NCI-H2171 (cell line): Measurements from ENCODE around the gene LRRC3B.
"Not testable (repeated sequence)": the region's sequence is repeated elsewhere in the genome, so short reads cannot be mapped to it uniquely, and the experiment has no call there.

ENCODE experiments used
- DNase-seq: peaks from one replicate; lab custom pipeline; 2025; lab: John Stamatoyannopoulos, UW

Gene LRRC3B, protein sequence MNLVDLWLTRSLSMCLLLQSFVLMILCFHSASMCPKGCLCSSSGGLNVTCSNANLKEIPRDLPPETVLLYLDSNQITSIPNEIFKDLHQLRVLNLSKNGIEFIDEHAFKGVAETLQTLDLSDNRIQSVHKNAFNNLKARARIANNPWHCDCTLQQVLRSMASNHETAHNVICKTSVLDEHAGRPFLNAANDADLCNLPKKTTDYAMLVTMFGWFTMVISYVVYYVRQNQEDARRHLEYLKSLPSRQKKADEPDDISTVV

DNA sequence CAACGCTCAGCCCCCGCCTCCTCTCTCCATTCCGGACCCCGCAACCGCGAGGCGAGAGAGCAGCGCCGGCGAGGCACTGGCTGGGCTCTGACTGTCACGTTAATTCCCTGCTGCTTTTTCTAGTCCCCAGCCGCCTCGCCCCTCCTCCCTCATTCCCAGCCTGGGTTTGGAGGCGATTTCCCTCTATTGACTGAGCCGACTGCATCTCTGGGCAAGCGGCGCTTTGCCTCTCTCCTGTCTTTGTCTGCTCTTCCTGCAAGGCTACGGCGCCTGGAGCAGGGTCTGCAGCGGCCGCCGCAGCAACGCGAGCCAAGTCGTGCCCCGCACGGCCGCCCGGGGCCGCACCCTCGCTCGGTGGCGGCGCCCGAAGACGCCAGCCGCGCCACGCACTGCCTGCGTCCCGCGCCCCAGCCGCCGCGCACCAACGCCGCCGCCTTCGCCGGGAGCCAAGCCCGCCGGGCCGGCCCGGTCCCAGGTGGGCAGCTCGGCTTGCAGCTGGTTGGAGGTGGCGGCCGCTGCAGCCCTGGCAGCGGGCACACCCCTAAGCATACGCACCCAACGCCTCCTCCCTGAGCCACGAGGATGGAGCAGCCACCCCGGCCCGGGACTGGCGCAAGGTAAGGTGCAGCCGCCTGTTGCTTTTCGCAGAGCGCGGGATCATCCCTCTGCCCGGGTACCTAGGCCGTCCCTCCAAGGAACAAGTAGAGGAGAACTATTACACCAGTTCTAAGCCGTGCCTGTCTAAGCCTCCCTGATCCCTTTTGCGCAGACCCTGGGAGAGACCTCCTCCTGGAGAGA is at the start of gene LRRC3B:
Gene LRRC3B (plus strand): TSS at position 152 of the 798 bp plus-strand sequence. CDS start 86,901 bp downstream, outside the sequence.
- no peak for DNase-seq

DNA sequence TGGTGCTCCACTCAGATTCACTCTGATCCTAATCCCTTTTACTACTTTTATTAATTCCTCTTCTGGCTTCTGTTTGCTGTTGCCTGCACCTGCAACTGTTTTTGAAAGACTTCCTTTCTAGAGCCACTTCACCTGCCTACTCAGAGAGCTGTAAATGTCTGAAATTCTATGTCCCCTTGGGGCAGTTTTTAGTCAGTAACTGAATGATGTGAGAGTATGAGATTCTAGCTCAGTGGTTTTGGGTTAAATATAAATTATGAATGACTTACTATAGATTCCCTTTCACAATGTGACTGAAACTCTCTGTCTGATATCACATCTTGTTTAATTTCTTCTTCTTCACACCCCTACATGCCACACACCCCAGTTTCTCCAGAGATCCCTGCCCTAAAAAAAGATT is 47.8 kb upstream of the LRRC3B start:
- DNase-seq, result no peak

DNA sequence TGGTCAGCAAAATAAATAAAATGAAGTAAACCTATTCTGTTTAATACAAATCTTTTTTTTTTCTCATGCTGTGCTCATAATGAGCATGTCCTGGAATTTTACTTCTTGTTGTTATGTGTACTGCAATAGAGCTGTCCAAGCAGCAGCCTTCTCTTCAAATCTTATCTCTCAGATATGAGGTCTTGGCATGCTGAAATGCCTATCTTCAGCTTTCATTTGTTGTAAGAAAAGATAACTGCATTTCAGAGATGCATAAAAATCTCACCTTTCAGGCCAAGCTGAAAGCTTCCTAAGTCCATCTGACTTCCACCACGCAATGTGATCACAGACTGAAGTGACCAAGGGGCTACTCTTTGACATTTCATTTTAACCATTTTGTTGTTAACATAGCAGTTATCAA is 43.5 kb upstream of the LRRC3B start:
- no peak for DNase-seq

DNA sequence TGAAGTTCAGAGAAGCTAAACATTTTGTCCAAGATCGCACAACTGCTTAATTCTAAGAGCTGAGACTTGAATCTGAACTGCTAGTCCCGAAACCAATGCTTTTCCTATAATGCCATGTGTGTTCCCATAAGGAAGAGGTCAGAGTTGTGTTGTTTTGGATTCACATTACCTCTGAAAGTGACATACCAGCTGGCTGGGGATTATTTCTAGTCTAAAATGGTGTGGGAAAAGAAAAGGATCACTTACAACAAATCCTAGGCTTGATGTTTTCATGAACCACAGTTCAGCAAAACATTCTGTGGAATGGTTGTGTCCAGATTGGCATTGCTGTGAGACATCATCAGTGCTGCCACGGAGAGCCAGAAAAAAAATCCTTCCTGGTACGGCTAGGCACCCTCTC is 35.0 kb upstream of the LRRC3B start:
- no peak for DNase-seq

DNA sequence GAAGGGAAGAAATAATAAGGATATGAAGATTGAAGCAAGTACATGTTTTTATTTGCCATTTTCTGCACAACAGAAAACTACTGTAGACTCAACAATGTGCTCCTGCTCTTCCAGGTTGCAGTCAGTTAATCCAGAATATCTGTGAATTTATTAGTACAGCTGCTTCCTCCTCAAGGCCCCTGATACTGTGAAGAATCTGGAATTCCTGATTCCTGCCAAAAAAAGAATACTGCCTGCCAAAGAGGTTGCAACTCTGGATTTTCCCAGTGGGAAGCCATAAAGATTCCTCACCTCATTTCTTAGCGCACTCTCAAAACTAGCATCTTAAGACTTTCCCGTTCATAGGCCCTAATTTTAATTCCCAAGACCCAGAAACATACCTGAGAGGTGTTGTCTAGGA is 33.6 kb upstream of the LRRC3B start:
- no peak for DNase-seq

DNA sequence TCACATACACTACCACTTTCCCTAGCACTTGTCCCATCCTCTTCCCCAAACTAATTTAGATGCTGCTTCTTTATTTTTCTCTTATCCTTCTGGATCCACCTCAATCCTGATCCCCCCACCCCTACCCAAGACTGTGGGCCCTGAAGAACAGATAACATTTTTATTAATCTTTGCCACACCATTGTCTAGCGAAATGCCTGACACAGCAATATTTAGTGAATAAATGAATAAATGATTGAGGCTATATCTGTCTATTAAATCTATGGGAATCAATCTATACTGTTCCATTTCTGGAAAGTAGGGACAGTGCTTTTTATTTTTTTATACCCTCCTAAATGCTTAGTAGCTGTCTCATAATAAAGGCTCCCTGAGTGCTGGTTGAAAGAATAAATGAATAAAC is 32.9 kb upstream of the LRRC3B start:
- no peak for DNase-seq

DNA sequence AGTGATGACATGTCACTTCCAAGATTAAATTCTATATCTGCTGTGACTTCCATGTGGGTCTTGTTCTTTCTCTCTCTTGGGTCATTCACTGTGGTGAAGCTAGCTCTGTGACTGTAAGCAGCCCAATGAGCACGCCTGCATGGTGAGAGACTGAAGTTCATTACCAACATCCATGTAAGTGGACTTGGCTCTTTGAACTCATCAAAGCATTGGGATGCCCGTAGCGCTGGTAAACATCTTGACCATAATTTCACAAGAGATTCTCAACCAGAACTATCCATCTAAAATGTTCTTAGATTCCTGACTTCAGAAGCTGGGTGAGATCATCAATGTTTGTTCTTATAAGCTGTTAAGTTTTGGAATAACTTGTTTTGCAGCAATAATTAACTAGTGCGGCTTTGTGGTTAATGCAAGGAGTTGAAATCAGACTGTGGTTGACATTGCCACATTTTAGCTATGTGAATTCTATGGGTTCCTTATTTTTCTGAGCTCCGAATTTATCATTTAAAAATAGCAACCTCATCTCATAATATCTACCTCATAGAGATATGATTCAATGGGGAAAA is 31.6 kb upstream of the LRRC3B start:
- DNase-seq, result no peak

DNA sequence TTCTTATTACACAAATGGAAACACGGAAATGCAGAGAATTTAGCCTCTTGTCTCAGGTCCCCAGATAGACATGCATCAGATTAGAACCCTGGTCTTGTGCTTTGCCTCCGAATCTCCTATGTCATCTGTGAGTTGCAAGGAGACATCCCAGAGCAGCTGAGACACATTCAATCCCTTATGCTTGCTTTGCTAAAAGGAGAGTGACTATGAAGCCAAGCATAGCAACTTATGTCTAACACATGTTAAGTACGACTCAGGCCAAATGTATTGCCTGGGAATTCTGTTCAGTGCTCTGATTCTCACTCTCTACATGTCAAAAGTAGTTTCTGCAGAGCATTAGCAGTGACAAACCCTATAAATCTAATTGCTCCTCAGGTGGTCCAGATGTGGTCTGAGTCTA is 30.6 kb upstream of the LRRC3B start:
- no peak for DNase-seq

DNA sequence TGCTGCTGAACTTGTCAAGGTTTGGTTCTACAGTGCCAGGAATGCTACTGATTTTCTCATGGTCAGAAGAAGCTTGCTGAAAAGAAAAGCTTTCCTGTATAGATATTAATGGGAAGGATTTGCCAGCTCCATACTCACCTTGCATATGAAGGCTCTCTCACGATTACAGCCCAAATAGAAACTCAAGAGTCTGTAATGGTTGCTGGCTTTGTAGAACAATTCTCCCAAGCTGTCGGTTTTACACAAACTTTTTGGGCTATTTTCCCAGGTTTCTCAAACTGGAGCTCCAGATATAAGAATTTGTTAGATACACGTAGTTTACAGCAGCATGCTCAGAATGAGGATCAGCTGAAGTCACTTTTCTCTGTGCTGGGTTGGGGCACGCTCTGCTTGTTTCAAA is 30.1 kb upstream of the LRRC3B start:
- no peak for DNase-seq

DNA sequence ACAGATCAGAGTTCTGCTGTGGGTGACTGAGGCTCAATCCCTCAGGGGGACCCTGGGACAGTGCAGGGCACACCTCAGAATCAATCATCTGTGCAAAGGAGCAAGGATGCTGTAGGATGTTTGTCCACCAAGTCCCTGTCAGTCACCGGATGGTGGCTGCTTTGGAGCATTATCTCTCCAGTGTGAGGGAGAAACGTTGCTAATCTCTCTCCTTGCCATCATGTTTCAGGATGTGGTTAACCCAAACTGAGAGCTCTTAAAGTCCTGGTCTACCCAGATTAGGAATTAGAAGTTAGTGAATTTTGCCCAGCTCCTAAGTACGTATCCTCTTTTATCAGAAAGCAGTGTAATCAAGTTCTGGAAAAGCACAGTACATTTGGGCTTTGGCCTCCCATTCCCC is 26.2 kb upstream of the LRRC3B start:
- no peak for DNase-seq

DNA sequence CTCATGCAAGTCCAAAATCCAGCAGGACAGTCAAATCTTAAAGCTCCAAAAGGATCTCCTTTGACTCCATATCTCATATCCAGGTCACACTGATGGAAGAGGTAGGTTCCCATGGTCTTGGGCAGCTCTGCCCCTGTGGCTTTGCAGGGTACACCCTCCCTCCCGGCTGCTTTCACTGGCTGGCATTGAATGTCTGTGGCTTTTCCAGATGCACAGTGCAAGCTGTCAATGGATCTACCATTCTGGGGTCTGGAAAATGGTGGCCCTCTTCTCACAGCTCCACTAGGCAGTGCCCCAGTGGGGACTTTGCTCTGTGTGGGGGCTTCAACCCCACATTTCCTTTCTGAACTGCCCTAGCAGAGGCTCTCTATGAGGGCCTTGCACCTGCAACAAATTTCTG is 19.3 kb upstream of the LRRC3B start:
- DNase-seq, result not testable (repeated sequence)

DNA sequence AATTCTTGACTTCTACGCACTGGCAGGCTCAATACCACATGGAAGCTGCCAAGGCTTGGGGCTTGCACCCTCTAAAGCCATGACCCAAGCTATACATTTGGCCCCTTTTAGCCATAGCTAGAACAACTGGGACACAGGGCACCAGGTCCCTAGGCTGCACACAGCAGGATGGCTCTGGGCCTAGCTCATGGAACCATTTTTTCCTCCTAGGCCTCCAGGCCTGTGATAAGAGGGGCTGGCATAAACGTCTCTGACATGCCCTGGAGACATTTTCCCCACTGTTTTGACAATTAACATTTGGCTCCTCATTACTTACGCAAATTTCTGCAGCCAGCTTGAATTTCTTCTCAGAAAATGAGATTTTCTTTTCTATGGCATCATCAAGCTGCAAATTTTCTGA is 18.8 kb upstream of the LRRC3B start:
- DNase-seq, result not testable (repeated sequence)

DNA sequence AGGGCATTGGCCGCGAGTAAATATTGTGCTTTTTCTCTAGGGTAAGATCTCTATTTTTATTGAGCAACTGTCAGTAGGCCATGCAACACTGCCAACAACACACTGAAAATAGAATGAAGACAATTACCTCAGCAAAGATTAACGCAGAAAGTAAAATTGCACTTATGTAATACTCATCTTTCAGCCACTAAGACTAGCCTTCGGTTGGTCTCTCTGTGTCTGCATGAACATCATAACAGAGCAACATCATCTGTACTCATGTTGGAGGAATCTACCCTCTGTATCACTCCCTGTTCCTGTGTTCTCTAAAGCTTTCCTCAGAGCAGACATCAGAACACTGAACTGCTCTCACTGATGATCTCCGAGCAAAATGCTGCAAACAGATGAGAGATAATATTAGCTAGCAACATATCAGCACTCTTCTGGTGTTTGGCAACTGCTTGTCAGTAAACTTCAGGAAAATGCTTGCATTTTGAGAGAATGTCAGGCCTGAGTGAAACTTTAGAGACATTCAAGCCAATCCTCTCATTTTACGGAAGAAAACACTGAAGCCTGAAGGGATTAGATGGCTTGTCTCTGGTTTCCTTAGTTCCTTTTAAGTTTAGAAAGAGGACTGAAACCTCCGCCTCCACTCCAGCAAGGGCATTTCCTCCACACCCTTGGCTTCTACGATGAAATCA is 8.4 kb upstream of the LRRC3B start:
- no peak for DNase-seq

DNA sequence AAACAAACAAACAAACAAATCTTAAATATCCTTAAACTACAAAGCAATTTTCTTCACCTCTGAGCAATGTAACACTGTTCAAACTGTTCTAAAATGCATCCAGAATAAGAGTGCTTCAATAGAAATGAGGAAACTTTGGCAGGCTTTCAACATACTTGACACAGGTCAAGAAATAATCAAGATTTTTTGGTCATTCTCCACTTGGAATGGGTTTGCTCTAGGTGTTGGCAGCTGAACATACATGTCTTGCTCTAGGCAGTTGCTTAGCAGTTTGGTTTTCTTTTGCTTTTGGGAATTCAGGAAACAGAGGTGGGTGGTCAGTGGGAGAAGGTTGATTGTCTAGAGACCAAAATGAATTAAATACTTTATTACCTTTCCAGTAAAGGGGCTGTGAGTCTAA is 1.4 kb upstream of the LRRC3B start:
- DNase-seq, result no peak

DNA sequence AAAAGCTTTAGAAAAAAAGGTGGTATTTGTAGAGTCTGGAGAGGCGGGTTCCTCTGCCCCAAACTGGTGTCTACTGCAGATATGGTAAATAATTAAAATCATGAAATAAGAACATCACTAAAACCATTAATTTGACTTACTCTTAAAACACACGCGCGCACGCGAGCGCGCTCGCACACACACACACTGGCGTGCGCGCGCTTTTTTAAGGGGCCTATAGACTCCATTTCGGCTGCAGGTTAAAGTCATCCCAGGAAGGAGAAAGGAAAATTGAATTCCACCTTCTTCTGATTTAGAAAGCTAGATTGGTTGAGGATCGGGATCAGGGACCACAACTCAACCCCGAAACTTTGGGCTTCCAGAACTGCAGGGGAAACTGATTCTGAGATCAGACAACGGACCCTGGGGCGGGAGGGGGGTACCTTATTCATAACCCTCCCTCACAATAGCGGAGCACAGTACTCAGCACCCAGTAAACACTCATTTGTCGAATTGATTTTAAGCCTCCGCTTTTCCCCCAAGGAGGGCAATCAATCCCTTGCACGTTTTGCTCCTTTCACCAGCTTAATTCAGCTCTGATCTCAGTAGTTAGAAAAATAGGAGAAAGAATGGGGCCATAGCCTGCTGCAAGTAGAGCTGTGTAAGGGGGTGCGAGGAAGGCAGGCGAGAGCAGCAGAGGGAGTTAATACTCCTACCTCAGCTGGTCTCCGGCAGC is 509 bp upstream of the LRRC3B start:
- no peak for DNase-seq

DNA sequence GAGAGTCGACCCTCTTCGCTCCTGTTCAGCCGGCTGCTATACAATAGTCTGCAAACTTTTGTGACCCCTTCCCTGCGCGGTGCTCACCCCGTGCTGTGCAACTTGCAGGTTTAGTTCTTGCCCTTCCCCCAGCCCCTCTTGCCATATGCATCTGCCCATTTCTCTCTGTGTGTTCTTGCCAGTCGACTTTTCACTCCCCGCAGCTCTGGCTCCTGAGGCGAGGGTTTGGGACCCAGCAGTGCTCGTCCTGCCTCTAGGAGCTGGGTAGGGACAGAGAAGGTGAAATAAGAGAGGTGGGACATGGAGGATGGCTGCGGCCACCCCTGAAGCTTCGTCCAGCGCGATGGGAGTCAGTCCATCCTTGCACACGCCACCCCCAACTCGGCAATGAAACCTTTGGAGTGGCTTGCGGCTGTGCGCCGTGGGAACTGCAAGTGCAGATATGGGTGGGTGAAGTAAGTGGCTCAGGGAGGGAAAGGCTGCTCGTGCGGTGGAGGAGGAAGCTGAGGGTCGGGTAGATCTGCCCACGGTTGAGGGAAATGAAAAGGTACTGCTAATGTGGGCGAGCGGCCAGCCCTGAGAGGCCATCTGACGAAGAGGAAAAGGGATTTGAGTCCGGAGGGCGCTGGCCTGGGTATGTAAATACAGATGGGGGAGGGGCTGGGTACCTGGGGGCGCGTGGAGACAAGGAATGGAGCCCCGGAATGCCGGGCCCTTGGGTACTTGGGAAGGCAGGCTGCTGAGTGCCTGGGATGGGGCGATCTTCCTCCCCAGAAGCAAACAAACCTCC is 1.0 kb downstream of the LRRC3B start:
- DNase-seq, result no peak

DNA sequence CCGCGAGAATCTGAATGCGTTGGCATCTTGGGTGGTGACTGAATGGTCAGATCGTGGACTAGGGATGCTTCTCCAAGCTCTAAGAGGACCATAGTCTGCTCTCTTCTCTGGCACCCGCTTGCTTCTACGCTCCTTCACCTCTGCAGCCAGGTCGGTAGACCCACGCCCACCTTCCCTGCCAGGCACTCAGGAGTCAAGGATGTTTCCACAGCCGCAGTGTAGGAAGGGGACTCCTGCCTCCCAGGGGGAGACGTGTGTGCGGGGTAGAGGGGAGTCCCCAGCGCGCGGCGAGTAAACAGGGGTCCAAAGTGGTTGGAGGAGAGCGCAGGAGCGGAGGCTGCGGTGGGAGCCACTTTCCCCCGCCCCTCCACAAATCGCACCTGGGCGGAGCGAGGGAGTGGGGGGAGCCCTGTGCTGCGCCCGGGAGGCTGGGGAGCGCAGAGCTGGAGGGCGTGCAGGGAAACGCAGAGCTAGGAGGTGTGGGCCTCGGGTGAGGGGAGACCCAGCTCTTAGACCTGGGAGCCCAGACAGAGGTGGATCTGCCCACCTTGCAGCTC is 1.7 kb downstream of the LRRC3B start:
- no peak for DNase-seq

DNA sequence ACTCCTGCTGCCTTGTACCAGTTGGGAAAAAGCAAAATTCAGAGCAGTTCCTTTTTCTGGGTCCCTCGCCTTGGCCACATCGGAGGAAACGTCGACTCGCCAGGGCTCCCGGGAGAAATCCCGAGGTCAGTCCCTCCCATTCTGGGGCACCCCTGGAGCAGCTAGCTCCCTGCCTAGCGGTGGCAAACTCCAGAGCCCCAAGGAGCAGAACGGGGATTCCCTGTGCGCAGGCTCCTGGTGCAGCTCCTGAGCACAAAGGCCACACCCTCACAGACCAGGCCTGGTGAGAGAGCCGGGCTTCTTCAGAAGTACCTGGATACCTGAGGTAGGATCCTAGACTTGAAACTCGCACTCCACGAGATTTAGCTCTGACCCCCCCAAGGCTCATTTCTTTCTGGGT is 2.6 kb downstream of the LRRC3B start:
- no peak for DNase-seq

DNA sequence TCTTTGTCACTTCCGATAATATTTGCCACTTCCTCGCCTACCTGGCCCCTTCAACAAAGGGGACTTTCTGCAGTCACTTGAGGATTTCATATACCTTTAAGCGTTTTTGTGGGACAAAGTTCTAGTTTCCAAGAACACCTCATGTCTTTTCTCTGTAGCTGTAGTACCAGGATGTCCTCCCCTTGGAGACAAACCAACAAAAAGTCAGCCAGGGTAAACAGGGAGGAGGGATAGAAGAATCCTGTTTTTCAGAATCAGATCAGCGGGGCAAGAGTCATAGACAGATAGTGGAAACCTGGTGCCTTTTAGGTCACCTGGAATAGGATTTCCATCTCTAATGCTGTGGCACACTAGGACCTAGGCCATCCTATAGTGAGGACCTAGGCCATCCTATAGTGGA is 4.5 kb downstream of the LRRC3B start:
- DNase-seq, result no peak

DNA sequence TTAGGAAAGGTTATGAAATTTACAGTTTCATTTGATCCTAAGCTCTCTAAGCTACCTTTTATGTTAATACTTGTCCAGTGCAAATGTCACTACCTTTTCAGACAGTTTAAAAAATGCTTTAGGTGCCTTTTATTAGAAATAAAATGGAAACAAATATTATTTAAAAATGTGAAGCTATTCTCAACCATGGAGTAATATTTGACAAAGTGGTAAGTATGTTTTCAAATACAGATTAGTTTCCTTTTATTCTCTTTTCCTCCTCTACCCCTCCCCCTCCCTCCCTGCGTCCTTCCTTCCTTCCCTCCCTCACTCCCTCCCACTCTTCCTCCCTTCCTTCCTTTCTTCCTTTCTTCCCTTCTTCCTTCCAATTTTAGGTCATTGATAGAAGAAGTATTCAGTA is 6.3 kb downstream of the LRRC3B start:
- no peak for DNase-seq
